Right ventricle myocardium superior (tissue), 1 donor: ENCODE measurements around the gene CTSL. TPM values are rescaled to one million over a fixed set of nuclear protein-coding genes. Genes with fewer than 3 reads are reported as not detected.

Experiments
- ATAC-seq: fragments of 200-7000 bp; cut with Tn5 transposase; one replicate; pipeline ENCODE4 v1.9.1; 2020; ENCODE audit warnings: mild to moderate bottlenecking; ENCODE audit not compliant: poor library complexity
- DNase-seq: peaks from one replicate; pipeline ENCODE4 v3.0.0-alpha.2; 2020
- intact Hi-C: fragments of 100-400 bp; cut with DNase I; formaldehyde crosslinking; loops from one replicate; pipeline ENCODE4 v1.11.2; 2022
- total RNA-seq: library from RNA; stranded (reverse); fragmentation: NEBNext Ultra II Directional; extraction: Animal tissue kit (Norgen Biotek cat#: 25700); gene quantifications from one replicate; pipeline ENCODE4 v1.2.1, GENCODE V29; 2021
- donor health status: DM: no; HTN: yes; CAD: no; lungs with severe emphysema.

Gene CTSL
- total RNA-seq, 1 donor from 2014 or later, result 142 TPM

DNA sequence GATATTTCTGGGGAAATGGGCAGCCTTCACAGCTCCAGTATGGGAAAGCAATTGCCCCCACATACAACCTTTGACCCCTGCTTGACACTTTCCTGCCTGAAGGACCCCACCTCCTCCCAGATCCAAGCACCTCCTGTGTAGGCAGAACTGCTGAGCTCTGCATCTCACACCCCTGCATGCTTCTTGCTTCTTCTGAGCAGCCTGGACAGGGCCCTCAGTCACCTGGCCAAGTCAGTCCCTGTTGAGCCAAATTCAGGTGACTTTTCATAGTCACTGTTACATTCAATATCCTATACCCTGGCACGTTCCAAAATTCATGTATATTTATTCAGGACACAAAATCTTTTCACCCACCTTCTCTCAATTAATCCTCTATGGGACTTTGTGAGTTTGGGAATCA lies 30.4 kb upstream of the CTSL start:
- intact Hi-C loops, result no loop called here
- ATAC-seq (no peak), DNase-seq (no peak)

GRCh38 chr9:87696641-87697040 lies 29.3 kb upstream of the CTSL start:
- ATAC-seq, result no peak
- DNase-seq, result no peak
- intact Hi-C loops, result no loop called here

GRCh38 chr9:87698069-87698809 lies 27.7 kb upstream of the CTSL start:
- DNase-seq, result no peak
- intact Hi-C loops, result no loop called here
- ATAC-seq, result no peak

DNA sequence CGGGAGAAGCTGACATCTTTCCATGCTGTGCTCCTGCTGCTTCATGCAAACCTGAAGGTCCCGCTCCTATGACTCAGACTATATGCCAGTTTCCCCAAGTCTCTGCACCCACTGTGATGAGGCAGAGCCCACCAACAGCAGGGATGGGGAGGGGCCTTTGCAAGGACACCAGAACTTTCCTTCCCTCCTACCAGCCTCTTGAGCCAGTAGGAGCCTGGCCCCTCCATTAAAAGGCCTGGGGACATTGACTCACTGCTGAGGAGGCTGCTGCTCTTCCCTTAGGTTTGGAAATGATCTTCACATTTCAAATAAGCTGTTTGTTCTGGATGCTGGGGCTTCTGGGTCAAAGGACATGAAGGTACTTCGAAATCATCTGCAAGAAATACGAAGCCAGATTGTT lies 26.1 kb upstream of the CTSL start:
- ATAC-seq (no peak), DNase-seq (no peak)
- intact Hi-C loops, result no loop called here

- no peak for DNase-seq
- no peak for ATAC-seq
- intact Hi-C loops, result no loop called here
Measured at GRCh38 chr9:87701491-87701890, 24.4 kb upstream of the CTSL start.

DNA sequence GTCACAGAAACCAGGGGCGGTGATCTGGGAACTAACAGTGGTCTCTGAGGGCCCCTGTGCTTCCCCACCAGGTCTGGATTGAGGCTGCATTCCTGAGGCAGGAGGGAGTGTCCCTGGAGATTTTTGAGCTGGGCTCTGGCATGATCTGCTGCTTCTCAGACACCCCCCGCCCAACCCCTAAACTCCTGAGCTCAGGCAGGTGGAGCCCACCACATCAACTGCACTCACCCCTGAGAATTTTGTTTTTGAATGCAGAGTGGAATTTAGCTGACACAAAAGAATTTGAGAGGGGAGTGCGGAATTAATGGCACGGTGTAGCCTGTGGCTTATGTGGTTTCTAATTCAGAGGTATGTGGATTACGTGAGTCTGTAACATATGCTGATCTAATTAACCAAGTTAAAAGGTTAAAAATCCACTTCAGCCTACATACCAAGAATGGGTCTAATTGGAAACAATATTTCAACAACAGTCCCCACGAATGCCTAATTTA lies 23.9 kb upstream of the CTSL start:
- intact Hi-C loops, result no loop called here
- DNase-seq (no peak), ATAC-seq (no peak)

- intact Hi-C loops, result no loop called here
- no peak for ATAC-seq
- no peak for DNase-seq
Measured at GRCh38 chr9:87702921-87703320, 23.0 kb upstream of the CTSL start.

DNA sequence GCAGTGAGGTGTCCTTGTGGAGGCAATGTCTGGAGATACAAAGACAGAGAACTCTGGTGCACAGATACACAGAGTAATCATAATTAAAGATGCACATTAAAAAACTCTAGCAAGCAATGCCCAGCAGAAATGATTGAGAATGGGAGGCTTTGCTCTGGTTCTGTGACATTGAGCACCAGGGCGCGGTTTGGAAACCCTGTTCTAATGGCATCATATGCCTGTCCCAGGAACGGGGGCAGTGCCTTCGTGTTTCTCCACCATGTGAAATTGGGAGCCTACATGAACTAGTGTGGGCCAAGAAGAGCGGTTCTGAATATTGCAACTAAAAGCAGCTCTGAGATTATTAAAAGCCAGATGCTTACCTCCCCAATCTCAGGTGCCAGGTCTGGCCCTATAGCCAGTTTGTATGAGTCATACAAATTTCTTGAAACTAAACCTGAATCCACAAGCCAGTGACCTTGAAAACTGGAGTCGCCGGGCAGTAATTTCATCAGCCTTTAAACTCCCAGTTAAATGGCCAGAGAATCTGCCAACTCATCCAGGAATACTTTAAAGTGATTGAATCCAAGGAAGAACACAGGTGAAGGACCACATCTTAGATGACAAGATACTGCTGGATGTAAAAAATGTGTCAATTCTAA lies 22.2 kb upstream of the CTSL start:
- ATAC-seq, result no peak
- intact Hi-C loops, result no loop called here
- DNase-seq, result no peak

DNA sequence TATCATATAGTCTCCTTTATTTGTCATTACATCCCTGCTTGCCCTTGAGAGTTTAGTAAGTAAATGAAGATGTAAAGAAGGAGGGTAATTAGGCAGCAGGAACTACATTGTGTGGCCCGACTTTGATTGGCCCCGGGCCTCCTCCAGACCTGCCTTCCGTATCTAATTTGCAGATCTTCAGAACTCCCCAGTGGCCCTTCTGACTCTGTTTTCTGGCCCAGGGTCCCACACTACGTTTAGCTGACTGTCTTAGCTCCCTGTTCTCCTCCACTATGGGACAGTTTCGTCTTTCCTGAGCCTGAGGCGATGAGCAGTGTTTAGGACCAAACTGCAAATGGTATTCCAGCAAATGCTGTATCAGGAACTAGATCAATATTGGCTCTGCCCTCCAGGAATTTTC lies 21.6 kb upstream of the CTSL start:
- ATAC-seq (no peak), DNase-seq (no peak)
- intact Hi-C loops, result no loop called here

GRCh38 chr9:87706066-87706739 lies 19.7 kb upstream of the CTSL start:
- ATAC-seq (no peak), DNase-seq (no peak)
- intact Hi-C loops, result no loop called here

- intact Hi-C loops, result no loop called here
- DNase-seq, result no peak
- no peak for ATAC-seq
Measured at GRCh38 chr9:87707805-87708506, 18.0 kb upstream of the CTSL start.

GRCh38 chr9:87708546-87708945 lies 17.4 kb upstream of the CTSL start:
- intact Hi-C loops, result no loop called here
- ATAC-seq (no peak), DNase-seq (no peak)

DNA sequence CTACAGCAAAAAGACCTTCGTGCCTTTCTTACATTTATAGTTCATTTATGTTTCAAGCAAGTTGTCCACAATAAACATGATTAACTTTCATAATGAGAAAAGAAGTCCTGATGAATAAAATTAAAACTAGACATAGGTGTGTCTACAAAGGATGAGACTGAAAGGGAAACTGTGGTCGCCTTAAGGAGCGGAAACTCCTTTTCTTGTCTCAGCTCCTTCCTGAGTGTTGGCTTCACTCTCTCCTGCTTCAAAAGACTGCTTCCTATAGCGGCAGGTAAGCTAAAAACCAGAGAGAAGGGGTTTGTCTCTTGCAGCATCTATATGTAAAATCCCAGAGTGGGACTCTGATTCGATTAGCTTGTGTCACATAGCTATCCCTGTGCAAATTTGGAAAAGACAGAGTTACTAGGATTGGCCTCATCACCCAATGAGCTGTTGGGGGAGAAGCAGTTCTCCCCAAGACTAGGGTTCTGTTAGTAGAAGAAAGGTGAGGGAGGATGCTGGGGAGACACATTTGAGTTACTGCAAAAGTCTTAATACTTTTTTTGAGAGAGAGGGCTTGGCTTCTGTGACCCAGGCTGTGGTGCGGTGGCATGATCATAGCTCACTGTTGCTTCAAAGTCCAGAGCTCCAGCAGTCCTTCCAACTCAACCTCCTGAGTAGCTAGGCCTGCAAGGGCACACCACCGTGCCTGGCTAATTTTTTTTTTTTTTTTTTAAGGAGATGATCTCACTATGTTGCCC lies 16.8 kb upstream of the CTSL start:
- ATAC-seq, result no peak
- intact Hi-C loops, result no loop called here
- no peak for DNase-seq

DNA sequence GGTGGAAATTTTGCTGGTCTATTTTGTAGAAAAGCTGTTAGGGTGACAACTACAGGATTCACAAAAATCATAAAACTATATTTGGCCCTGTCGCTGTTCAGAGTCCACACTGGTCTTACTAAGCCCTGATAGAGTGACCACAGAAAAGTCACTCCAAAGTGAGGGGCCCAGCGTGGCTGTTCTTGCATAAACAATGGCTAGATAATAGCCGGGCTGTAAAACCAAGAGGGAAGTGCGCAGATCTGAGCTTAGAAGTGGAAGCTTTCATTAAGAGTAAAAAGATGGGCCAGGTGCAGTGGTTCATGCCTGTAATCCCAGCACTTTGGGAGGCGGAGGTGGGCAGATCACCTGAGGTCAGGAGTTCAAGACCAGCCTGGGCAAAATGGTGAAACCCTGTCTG lies 15.5 kb upstream of the CTSL start:
- DNase-seq (no peak), ATAC-seq (no peak)
- intact Hi-C loops, result no loop called here

DNA sequence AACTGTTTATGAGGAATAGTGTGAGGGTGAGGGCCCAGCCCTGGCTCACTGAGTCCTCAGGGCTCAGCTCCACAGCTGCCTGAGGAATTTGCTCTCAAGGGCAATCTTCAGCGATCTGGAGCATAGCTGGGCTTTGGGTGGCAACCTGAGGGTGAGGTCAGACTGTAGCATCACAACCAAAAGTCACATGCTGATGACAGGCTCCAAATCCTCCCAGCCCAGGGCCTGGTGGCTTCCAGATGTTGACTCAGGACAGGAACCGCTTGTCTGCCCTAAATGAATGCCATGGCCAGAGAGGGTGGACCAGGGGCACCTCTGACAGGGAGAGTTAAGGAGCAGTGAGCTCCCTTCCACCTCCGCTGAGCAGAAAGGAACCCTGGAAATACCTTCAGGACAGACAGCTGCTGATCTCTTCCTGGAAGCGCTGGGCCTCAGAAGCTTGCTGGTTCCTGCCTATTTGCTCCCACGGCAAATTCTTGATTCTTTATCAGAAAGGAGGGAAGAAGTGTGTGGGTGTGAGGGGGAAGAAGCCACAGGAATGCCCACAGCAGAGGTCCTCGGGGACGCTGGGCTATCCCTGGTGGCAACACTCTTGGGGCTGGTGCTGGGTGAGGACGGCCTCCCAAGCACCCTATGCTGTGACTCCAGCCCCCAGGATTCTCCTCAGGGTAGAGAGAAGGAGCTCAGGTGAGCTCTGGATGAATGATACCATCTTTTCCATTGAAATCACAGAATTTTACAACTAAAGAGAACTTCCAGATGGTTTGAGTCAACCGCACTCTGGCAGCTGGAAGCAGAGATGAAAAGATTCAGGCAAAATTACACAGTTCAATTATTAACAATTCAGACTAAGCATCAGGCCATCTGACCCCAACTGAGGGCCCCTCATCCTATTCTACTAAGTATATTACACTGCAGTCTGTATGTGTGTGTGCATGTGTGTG lies 13.8 kb upstream of the CTSL start:
- DNase-seq (no peak), ATAC-seq (no peak)
- intact Hi-C loops, result no loop called here

DNA sequence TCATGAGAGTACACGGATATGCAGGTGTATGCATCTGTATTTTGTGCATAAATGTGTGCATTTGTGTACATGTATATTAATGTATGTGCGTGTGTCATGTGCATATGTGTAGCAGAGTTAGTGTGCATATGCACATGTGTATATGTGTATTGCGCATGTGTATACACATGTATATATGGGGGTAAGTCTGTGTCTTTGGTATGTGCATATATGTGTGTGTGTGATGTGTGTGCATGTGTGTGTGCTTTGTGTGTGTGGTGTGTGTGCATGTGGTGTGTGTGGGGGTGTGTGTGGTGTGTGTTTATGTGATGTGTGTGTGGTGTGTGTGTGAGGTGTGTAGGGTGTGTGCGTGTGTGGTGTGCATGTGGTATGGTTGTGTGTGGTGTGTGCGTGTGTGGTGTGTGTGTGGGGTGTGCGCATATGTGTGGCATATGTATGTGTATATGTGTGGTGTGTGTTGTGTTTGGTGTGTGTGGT lies 13.1 kb upstream of the CTSL start:
- intact Hi-C loops, result no loop called here
- no peak for DNase-seq
- no peak for ATAC-seq

DNA sequence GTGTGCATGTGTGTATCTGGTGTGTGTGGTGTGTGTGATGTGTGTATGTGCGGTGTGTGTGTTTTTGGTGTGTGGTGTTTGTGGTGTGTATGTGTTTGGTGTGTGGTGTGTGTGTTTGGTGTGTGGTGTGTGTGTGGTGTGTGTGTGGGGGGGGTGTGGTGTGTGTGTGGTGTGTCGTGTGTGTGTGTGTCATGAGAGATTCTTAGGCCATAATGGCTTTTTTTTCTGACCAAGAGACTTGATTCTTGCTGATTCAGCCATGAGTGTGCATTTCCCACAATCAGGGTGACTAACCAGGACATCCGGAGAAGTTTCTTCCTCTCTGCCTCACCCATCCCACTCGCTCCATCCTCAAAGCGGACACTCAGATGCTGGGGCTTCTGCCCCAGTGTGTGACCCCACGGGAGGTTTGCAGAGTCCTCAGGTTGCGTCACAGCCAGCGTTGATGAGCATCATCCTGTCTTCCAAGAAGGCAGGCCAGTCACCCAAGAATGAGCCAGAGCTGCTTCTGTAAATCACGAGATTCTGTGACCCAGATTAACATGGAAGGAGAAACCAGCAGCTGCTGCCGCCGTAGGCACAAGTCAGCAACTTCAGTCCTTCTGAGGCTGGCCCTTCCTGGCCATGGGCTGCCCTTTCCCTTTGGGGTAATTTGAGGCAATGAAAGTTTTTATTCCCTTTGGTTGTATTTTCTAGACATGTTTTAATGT lies 12.5 kb upstream of the CTSL start:
- ATAC-seq, result peak; percentile 85
- intact Hi-C loops, result no loop called here
- DNase-seq, result peak; percentile 88
